WERI-Rb-1 (cell line): Measurements from ENCODE around the gene RAB3C.

ENCODE experiments used
- DNase-seq: peaks from one replicate; pipeline ENCODE4 v3.0.0-alpha.2; 2020
- H3K27ac ChIP-seq: fragments of 250-450 bp; sonication (Bioruptor Pico); 2 replicates; pipeline ENCODE4 v1.5.1; 2020; ENCODE audit warnings: mild to moderate bottlenecking, moderate library complexity
- H3K27me3 ChIP-seq: fragments of 250-450 bp; sonication (Bioruptor Pico); 2 replicates; pipeline ENCODE4 v1.5.1; 2021; ENCODE audit warnings: mild to moderate bottlenecking, low read depth, moderate library complexity; ENCODE audit not compliant: insufficient read depth, severe bottlenecking
- H3K36me3 ChIP-seq: fragments of 250-450 bp; sonication (Bioruptor Pico); 2 replicates; pipeline ENCODE4 v1.5.1; 2020; ENCODE audit warnings: mild to moderate bottlenecking, moderate library complexity
- H3K4me3 ChIP-seq: 2 replicates; pipeline ENCODE4 v1.5.1; 2011; ENCODE audit warnings: low read depth, mild to moderate bottlenecking, control low read depth, low read length
- H3K9me3 ChIP-seq: fragments of 250-450 bp; sonication (Bioruptor Pico); 2 replicates; pipeline ENCODE4 v1.5.1; 2021; ENCODE audit warnings: mild to moderate bottlenecking, moderate library complexity; ENCODE audit not compliant: severe bottlenecking
- TF ChIP-seq, protein P1 (sequence below): IDR thresholded peaks from 2 replicates; pipeline ENCODE4 v1.5.1; 2011; ENCODE audit warnings: low read depth, mild to moderate bottlenecking, control low read depth, inconsistent platforms, low read length

Gene RAB3C

GRCh38 chr5:58717303-58718007 lies 134.6 kb downstream of the RAB3C start:
- TF ChIP-seq, protein P1, sequence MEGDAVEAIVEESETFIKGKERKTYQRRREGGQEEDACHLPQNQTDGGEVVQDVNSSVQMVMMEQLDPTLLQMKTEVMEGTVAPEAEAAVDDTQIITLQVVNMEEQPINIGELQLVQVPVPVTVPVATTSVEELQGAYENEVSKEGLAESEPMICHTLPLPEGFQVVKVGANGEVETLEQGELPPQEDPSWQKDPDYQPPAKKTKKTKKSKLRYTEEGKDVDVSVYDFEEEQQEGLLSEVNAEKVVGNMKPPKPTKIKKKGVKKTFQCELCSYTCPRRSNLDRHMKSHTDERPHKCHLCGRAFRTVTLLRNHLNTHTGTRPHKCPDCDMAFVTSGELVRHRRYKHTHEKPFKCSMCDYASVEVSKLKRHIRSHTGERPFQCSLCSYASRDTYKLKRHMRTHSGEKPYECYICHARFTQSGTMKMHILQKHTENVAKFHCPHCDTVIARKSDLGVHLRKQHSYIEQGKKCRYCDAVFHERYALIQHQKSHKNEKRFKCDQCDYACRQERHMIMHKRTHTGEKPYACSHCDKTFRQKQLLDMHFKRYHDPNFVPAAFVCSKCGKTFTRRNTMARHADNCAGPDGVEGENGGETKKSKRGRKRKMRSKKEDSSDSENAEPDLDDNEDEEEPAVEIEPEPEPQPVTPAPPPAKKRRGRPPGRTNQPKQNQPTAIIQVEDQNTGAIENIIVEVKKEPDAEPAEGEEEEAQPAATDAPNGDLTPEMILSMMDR = no peak
- Histone ChIP-seq H3K36me3 (no peaks in the 10 kb centered on the region), H3K27me3 (no peaks in the 10 kb centered on the region), H3K4me3 (no peak overlapping the region), H3K9me3 (no peaks in the 10 kb centered on the region), H3K27ac (no peak overlapping the region)
- no peak for DNase-seq

DNA sequence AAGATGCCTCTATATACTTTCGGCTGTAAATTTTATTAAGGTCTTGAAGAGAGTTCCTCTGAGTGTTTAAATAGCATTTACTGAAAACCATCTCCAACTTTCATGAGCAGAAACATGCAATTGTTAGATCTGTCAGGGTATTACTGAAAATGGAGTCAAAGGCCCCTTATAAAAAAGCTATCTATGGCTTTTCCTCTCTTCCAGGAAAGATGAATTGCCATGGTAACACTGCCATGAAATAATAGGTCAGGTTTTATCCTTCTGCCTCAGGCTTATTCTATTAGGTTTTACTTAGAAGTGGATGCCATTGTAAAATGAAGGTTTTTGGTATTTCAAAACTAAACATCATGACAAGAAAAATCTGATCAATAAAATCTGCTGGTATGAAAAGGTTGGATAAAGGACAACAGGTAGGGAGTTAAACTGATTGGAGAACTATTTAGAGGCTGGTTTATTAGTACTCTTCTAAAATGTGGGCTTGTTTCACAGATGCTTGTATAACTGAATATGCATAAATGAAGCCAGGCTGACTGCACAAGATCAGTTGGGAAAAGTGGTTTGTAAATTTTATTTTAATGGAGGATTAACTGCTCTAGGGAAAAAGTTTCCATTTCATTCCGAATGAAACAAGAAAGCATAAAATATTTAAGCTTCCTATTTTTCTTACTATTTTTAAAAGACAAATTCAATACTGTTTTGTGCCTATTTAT lies 135.5 kb downstream of the RAB3C start:
- no peaks in the 10 kb centered on the region for H3K36me3 ChIP-seq
- H3K4me3 ChIP-seq = no peak overlapping the region
- H3K9me3 ChIP-seq = no peaks in the 10 kb centered on the region
- no peak overlapping the region for H3K27ac ChIP-seq
- TF ChIP-seq, protein P1 = no peak
- no peak for DNase-seq
- H3K27me3 ChIP-seq = no peaks in the 10 kb centered on the region

GRCh38 chr5:58722160-58722559 lies 139.3 kb downstream of the RAB3C start:
- Histone ChIP-seq H3K27me3 (no peaks in the 10 kb centered on the region), H3K36me3 (no peaks in the 10 kb centered on the region), H3K9me3 (no peaks in the 10 kb centered on the region), H3K27ac (no peak overlapping the region), H3K4me3 (no peak overlapping the region)
- TF ChIP-seq, protein P1 = no peak
- DNase-seq = no peak

- no peak overlapping the region for H3K27ac ChIP-seq
- no peaks in the 10 kb centered on the region for H3K27me3 ChIP-seq
- DNase-seq = no peak
- H3K4me3 ChIP-seq = no peak overlapping the region
- no peaks in the 10 kb centered on the region for H3K9me3 ChIP-seq
- TF ChIP-seq, protein P1 = no peak
- H3K36me3 ChIP-seq = no peaks in the 10 kb centered on the region
These were observed 142.1 kb downstream of the RAB3C start for GRCh38 chr5:58724992-58725391.

GRCh38 chr5:58731641-58732040 lies 148.8 kb downstream of the RAB3C start:
- no peak for DNase-seq
- H3K27me3 ChIP-seq = no peaks in the 10 kb centered on the region
- H3K27ac ChIP-seq = no peak overlapping the region
- TF ChIP-seq, protein P1 = no peak
- no peaks in the 10 kb centered on the region for H3K9me3 ChIP-seq
- no peaks in the 10 kb centered on the region for H3K36me3 ChIP-seq
- H3K4me3 ChIP-seq = no peak overlapping the region
